AG08395 (cell line): ENCODE data around the gene TBC1D14.
A peak's percentile ranks its signal among the peaks of the same experiment; 100 is the strongest.

Source experiments
- DNase-seq: peaks from one replicate; pipeline ENCODE4 v3.0.0; 2012; ENCODE audit warnings: mixed read lengths, low spot score

TBC1D14 gene

GRCh38 chr4:6953751-6954380, 44.2 kb downstream of the TBC1D14 start:
- DNase-seq = peak; percentile 92

- no peak for DNase-seq
These were observed 45.8 kb downstream of the TBC1D14 start for GRCh38 chr4:6955261-6955911.

- DNase-seq = no peak
These were observed 46.4 kb downstream of the TBC1D14 start for GRCh38 chr4:6956087-6956433.

- no peak for DNase-seq
These were observed 47.0 kb downstream of the TBC1D14 start for GRCh38 chr4:6956434-6957147.

GRCh38 chr4:6957148-6957520, 47.5 kb downstream of the TBC1D14 start:
- no peak for DNase-seq

- no peak for DNase-seq
These were observed 48.4 kb downstream of the TBC1D14 start for GRCh38 chr4:6957994-6958393.

GRCh38 chr4:6959261-6959660, 49.6 kb downstream of the TBC1D14 start:
- DNase-seq = no peak

- DNase-seq = no peak
These were observed 50.5 kb downstream of the TBC1D14 start for GRCh38 chr4:6960154-6960553.

- DNase-seq = no peak
These were observed 51.2 kb downstream of the TBC1D14 start for GRCh38 chr4:6960628-6961412.

GRCh38 chr4:6961496-6962210, 52.0 kb downstream of the TBC1D14 start:
- no peak for DNase-seq

GRCh38 chr4:6962211-6963041, 52.8 kb downstream of the TBC1D14 start:
- no peak for DNase-seq

- no peak for DNase-seq
These were observed 53.5 kb downstream of the TBC1D14 start for GRCh38 chr4:6963139-6963611.

- no peak for DNase-seq
These were observed 55.2 kb downstream of the TBC1D14 start for GRCh38 chr4:6964858-6965257.

- DNase-seq = no peak
These were observed 55.7 kb downstream of the TBC1D14 start for GRCh38 chr4:6965329-6965728.

GRCh38 chr4:6967846-6968340, 58.3 kb downstream of the TBC1D14 start:
- DNase-seq = no peak

- DNase-seq = no peak
These were observed 58.9 kb downstream of the TBC1D14 start for GRCh38 chr4:6968496-6968895.

- DNase-seq = no peak
These were observed 60.5 kb downstream of the TBC1D14 start for GRCh38 chr4:6969826-6970800.

- no peak for DNase-seq
These were observed 62.1 kb downstream of the TBC1D14 start for GRCh38 chr4:6971536-6972374.

- DNase-seq = no peak
These were observed 62.7 kb downstream of the TBC1D14 start for GRCh38 chr4:6972375-6972650.
